K562 (cell line): Measurements from ENCODE around the gene GPATCH2L. TPM values are rescaled to one million over a fixed set of nuclear protein-coding genes. Genes with fewer than 3 reads are reported as not detected.
A peak's percentile ranks its signal among the peaks of the same experiment; 100 is the strongest.

ENCODE experiments used
- EP300 ChIP-seq: IDR thresholded peaks from 2 replicates; pipeline ENCODE4 v1.6.1; 2012; ENCODE audit warnings: low read length, improper control_type of control experiment
- HDGF ChIP-seq: fragments of 450-650 bp; IDR thresholded peaks from 2 replicates; pipeline ENCODE4 v1.6.1; 2016
- MTF1 ChIP-seq: fragments of 250-450 bp; sonication (Bioruptor Pico); IDR thresholded peaks from 2 replicates; pipeline ENCODE4 v1.9.0; 2021; ENCODE audit warnings: moderate library complexity, mild to moderate bottlenecking, inconsistent platforms, borderline replicate concordance
- MYC ChIP-seq, 2 experiments: fragments of 250-450 bp in 1 of 2; sonication (Bioruptor Pico) in 1 of 2; IDR thresholded peaks; 2 replicates each; pipeline versions ENCODE4 v1.5.1 to v1.6.1; 2012 to 2021; ENCODE audit warnings: low read depth in 2 of 2, borderline replicate concordance in 1 of 2, improper control_type of control experiment in 1 of 2, low read length in 1 of 2, mild to moderate bottlenecking in 1 of 2, moderate library complexity in 1 of 2
- NCOA1 ChIP-seq: fragments of 450-650 bp; IDR thresholded peaks from 2 replicates; pipeline ENCODE4 v1.6.1; 2016; ENCODE audit warnings: low read depth
- NR2C2 ChIP-seq, 2 experiments: fragments of 200-800 bp in 1 of 2; sonication (Bioruptor generic) in 1 of 2; sonication (generic) in 1 of 2; formaldehyde crosslinking in 1 of 2; IDR thresholded peaks; 2 replicates each; pipeline versions ENCODE4 v1.6.1 to v1.8.0; 2016 to 2022; ENCODE audit warnings: mild to moderate bottlenecking in 1 of 2, missing compliant biosample characterization in 1 of 2, missing genetic modification characterization in 1 of 2, missing genetic modification reagents in 1 of 2
- ZNF3 ChIP-seq: fragments of 250-450 bp; sonication (Bioruptor Pico); IDR thresholded peaks from 2 replicates; pipeline ENCODE4 v1.5.0; 2021; ENCODE audit warnings: mild to moderate bottlenecking, moderate library complexity
- polyA plus RNA-seq, 8 experiments: library from polyadenylated mRNA; depleted of rRNA in 4 of 8; stranded (reverse) in 5 of 8; unstranded in 3 of 8; fragments of >200 nt; fragmentation: Nextera tagmentation in 2 of 8; fragmentation: Illumina TruSeq in 1 of 8; extraction: Ambion mirVana in 2 of 8; extraction: Trizol in 1 of 8; gene quantifications; 2 replicates each; pipeline versions ENCODE4 v1.2.1 to v1.2.3, GENCODE V29; 2011 to 2014; ENCODE audit warnings: inconsistent platforms in 1 of 8, missing spikeins in 1 of 8
- total RNA-seq, 7 experiments: library from RNA; depleted of rRNA in 6 of 7; stranded (reverse); fragments of >200 nt in 6 of 7; fragmentation: Illumina TruSeq in 2 of 7; extraction: Trizol in 2 of 7; gene quantifications; 2 replicates each; pipeline versions ENCODE4 v1.2.1 to v1.2.3, GENCODE V29; 2011 to 2021; ENCODE audit warnings: low replicate concordance in 1 of 7
- TF ChIP-seq, protein P1 (sequence below): fragments of 250-450 bp; sonication (Bioruptor Pico); IDR thresholded peaks from 2 replicates; pipeline ENCODE4 v1.8.0; 2021; ENCODE audit warnings: borderline replicate concordance, mild to moderate bottlenecking, moderate library complexity; ENCODE audit not compliant: poor library complexity, severe bottlenecking
- TF ChIP-seq, protein P2 (sequence below): fragments of 450-650 bp; IDR thresholded peaks from 2 replicates; pipeline ENCODE4 v1.6.1; 2018; ENCODE audit not compliant: partially characterized antibody
- TF ChIP-seq, protein P3 (sequence below): IDR thresholded peaks from 2 replicates; pipeline ENCODE4 v1.6.1; 2014; ENCODE audit warnings: antibody characterized with exemption
- TF ChIP-seq, protein P4 (sequence below), 2 experiments: fragments of 450-650 bp; IDR thresholded peaks; 2 replicates each; pipeline ENCODE4 v1.6.1; 2018; ENCODE audit warnings: mild to moderate bottlenecking in 2 of 2, low read depth in 1 of 2; ENCODE audit not compliant: partially characterized antibody in 2 of 2
- TF ChIP-seq, protein P5 (sequence below): fragments of 450-650 bp; IDR thresholded peaks from 2 replicates; pipeline ENCODE4 v1.7.0; 2016; ENCODE audit warnings: borderline replicate concordance

Gene GPATCH2L
- total and polyA plus RNA-seq, 9 of the 15 experiments (the other 6 are each of a cell fraction or from before 2014, with no cell fraction given), result 13.1 to 39.6 (median 20.0) TPM

DNA sequence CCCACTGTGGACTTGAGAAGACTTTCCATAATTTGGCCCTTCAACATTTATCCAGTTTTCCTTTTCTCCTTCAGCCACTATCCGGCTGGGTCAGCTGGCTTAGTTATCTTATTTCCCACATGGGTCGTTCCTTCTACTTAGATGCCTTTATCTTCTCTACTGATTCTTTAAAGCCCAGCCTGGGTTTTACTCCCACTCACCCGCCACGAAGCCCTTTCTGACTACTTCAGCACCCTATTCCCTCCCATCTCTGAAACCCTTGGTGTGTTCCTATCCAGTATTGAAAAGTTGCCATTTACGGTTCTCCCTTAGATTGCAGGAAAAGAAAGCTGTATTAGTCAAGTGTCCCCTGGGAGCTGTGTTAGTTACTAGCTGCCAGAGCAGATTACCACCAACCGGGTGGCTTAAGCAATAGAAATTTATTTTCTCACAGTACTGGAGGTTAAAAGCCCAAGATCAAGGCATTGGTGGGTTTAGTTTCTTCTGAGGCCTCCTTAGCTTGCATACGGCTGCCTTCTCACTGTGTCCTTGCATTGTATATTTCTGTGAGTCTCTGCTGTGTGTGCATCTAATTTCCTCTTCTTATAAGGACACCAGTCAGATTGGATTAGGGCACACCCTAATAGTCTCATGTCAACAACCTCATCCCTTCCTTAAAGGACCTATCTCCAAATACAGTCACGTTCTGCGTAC is 105.5 kb downstream of the GPATCH2L start (continued):
- TF ChIP-seq, protein P1, sequence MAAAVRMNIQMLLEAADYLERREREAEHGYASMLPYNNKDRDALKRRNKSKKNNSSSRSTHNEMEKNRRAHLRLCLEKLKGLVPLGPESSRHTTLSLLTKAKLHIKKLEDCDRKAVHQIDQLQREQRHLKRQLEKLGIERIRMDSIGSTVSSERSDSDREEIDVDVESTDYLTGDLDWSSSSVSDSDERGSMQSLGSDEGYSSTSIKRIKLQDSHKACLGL, result no peak
- TF ChIP-seq EP300, result peak; percentile 88
- TF ChIP-seq HDGF, result no peak
- TF ChIP-seq, protein P2, sequence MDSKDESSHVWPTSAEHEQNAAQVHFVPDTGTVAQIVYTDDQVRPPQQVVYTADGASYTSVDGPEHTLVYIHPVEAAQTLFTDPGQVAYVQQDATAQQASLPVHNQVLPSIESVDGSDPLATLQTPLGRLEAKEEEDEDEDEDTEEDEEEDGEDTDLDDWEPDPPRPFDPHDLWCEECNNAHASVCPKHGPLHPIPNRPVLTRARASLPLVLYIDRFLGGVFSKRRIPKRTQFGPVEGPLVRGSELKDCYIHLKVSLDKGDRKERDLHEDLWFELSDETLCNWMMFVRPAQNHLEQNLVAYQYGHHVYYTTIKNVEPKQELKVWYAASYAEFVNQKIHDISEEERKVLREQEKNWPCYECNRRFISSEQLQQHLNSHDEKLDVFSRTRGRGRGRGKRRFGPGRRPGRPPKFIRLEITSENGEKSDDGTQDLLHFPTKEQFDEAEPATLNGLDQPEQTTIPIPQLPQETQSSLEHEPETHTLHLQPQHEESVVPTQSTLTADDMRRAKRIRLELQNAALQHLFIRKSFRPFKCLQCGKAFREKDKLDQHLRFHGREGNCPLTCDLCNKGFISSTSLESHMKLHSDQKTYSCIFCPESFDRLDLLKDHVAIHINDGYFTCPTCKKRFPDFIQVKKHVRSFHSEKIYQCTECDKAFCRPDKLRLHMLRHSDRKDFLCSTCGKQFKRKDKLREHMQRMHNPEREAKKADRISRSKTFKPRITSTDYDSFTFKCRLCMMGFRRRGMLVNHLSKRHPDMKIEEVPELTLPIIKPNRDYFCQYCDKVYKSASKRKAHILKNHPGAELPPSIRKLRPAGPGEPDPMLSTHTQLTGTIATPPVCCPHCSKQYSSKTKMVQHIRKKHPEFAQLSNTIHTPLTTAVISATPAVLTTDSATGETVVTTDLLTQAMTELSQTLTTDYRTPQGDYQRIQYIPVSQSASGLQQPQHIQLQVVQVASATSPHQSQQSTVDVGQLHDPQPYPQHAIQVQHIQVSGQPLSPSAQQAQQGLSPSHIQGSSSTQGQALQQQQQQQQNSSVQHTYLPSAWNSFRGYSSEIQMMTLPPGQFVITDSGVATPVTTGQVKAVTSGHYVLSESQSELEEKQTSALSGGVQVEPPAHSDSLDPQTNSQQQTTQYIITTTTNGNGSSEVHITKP, result peak; percentile 79
- TF ChIP-seq, protein P3, sequence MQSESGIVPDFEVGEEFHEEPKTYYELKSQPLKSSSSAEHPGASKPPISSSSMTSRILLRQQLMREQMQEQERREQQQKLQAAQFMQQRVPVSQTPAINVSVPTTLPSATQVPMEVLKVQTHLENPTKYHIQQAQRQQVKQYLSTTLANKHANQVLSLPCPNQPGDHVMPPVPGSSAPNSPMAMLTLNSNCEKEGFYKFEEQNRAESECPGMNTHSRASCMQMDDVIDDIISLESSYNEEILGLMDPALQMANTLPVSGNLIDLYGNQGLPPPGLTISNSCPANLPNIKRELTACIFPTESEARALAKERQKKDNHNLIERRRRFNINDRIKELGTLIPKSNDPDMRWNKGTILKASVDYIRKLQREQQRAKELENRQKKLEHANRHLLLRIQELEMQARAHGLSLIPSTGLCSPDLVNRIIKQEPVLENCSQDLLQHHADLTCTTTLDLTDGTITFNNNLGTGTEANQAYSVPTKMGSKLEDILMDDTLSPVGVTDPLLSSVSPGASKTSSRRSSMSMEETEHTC, result peak; percentile 11; the same call in 1 of the 2 replicates
- no peak for TF ChIP-seq MTF1 (CRISPR knock-in tag)
- TF ChIP-seq ZNF3 (CRISPR knock-in tag), result no peak
- TF ChIP-seq, protein P4, sequence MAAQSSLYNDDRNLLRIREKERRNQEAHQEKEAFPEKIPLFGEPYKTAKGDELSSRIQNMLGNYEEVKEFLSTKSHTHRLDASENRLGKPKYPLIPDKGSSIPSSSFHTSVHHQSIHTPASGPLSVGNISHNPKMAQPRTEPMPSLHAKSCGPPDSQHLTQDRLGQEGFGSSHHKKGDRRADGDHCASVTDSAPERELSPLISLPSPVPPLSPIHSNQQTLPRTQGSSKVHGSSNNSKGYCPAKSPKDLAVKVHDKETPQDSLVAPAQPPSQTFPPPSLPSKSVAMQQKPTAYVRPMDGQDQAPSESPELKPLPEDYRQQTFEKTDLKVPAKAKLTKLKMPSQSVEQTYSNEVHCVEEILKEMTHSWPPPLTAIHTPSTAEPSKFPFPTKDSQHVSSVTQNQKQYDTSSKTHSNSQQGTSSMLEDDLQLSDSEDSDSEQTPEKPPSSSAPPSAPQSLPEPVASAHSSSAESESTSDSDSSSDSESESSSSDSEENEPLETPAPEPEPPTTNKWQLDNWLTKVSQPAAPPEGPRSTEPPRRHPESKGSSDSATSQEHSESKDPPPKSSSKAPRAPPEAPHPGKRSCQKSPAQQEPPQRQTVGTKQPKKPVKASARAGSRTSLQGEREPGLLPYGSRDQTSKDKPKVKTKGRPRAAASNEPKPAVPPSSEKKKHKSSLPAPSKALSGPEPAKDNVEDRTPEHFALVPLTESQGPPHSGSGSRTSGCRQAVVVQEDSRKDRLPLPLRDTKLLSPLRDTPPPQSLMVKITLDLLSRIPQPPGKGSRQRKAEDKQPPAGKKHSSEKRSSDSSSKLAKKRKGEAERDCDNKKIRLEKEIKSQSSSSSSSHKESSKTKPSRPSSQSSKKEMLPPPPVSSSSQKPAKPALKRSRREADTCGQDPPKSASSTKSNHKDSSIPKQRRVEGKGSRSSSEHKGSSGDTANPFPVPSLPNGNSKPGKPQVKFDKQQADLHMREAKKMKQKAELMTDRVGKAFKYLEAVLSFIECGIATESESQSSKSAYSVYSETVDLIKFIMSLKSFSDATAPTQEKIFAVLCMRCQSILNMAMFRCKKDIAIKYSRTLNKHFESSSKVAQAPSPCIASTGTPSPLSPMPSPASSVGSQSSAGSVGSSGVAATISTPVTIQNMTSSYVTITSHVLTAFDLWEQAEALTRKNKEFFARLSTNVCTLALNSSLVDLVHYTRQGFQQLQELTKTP (IDR thresholded peaks at IDR 0.05; ENCODE audit: low read depth in 1 of 2, partially characterized antibody in 2 of 2), result peak in 1 of 2 experiments; percentile 57
- TF ChIP-seq, protein P5, sequence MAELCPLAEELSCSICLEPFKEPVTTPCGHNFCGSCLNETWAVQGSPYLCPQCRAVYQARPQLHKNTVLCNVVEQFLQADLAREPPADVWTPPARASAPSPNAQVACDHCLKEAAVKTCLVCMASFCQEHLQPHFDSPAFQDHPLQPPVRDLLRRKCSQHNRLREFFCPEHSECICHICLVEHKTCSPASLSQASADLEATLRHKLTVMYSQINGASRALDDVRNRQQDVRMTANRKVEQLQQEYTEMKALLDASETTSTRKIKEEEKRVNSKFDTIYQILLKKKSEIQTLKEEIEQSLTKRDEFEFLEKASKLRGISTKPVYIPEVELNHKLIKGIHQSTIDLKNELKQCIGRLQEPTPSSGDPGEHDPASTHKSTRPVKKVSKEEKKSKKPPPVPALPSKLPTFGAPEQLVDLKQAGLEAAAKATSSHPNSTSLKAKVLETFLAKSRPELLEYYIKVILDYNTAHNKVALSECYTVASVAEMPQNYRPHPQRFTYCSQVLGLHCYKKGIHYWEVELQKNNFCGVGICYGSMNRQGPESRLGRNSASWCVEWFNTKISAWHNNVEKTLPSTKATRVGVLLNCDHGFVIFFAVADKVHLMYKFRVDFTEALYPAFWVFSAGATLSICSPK, result 0 out of 2 replicates have a peak, but pooled peaks have one; percentile 35
- TF ChIP-seq NR2C2 (CRISPR knock-in tag; IDR thresholded peaks at IDR 0.05), result no peak
- TF ChIP-seq NR2C2 (tag; IDR thresholded peaks at IDR 0.05), result peak; percentile 36; the same call in 1 of the 2 replicates
- TF ChIP-seq NCOA1, result 0 out of 2 replicates have a peak, but pooled peaks have one; percentile 17
- no peak; the same call in 1 of the 2 replicates for TF ChIP-seq MYC (IDR thresholded peaks at IDR 0.05; ENCODE audit: low read depth, low read length)
- no peak for TF ChIP-seq MYC (CRISPR knock-in tag; IDR thresholded peaks at IDR 0.05; ENCODE audit: borderline replicate concordance, low read depth)
